ENCODE measurements around the gene SCAANT1.

SCAANT1 gene

DNA sequence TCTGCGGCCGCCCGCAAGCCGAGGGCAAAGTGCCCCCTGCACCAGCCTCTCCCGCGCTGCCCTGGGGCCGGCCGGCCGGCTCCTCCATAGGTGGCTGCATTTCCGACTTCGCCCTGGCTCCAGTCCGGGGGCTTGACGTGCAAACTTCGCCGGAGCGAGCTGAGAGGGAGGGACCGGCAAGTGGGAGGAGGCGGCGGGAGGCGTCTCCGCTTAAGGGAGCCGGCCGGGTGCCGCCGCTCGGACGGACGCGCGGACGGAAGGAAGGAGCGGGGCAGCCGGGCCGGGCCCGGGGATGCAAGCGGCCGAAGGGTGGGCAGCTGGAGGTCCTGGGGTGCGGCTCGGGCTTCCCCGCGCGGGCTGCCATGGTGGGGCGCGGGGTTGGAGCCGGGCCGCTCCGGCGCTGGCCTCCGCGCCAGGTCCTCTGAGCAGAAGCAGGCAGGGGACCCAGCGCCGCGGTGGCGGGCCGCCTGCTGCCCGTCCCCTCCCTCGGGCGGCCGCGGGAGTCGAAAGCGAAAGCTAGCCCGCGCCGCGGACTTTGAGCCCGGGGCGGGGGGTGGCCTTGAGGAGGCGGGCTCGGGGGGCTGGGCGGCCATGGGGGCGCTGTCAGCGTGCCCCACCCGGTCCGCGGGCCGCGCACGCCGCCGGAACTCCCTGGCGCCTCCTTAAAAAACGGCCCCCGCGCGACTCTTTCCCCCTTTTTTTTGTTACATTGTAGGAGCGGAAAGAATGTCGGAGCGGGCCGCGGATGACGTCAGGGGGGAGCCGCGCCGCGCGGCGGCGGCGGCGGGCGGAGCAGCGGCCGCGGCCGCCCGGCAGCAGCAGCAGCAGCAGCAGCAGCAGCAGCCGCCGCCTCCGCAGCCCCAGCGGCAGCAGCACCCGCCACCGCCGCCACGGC lies at the start of gene SCAANT1:
Gene SCAANT1, minus strand, starts transcription at position 511 of the 895 bp plus-strand sequence.
- DNase-seq = peak; percentile 82

DNA sequence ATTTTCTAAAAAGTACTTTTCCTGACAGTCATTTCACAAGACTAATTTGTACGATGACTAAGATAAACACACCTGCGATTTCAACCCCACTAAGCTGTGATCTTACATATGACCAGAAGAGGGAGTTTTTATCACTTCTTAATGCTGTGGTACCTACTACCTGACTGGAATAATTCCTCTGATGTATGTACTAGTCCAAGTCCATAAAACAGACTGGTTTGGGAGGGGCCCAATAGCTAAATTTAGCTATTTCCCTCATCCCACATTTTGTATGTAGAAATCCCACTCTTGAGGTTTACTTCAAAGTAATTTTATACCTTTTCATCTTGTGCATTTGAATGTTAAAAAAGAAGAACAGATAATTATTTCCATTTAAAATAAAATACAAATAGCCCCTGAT lies 49.7 kb upstream of the SCAANT1 start:
- no peak for DNase-seq

DNA sequence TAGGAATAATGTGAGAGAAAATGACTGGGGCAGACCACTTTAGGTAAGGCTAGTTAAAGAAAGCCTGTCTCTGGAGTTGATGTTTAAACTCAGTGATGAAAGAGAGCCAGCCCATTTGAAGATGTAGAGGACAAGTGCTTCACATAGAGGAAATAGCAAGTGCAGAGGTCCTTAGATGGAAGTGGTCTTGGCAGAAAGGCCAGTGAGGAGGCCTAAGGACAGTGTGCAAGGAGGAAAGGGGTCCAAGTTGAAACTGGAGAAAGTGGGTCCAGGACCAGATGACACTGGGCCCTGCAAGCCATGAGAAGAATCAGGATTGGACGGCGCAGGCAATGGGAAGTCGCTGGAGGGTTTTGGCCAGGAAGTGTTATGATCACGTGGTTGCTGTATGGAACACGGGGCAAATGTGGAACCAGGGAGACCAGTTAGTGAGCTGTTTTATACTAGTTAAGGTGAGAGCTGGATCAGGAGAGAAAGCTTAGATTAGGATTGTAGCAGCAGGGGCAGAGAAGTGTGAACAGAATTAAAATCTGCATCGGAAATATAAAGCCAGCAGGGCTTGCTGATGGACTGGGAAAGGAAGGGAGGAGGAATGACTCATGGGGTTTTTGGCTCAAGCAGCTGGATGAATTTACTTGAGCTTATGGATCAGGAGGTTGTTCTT lies 48.0 kb upstream of the SCAANT1 start:
- no peak for DNase-seq

DNA sequence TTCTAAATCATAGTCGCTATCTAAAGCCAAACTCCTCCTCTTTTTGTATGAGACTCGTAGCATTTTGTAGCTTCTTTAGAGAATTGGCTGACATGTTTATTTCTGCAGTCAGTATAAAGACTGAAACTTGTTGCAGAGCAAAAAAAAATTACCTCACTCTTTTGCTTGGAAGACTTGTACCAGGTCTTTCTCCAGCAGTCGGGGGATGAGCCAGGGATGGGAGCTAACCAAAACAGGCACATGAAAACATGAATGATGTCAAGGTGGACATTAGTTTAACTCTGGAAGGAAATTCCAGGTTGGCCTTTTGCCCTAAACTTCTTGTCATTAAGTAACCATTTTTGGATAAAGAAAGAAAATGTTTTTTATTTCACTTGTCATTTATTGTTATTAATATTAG lies 47.0 kb upstream of the SCAANT1 start:
- DNase-seq = no peak

DNA sequence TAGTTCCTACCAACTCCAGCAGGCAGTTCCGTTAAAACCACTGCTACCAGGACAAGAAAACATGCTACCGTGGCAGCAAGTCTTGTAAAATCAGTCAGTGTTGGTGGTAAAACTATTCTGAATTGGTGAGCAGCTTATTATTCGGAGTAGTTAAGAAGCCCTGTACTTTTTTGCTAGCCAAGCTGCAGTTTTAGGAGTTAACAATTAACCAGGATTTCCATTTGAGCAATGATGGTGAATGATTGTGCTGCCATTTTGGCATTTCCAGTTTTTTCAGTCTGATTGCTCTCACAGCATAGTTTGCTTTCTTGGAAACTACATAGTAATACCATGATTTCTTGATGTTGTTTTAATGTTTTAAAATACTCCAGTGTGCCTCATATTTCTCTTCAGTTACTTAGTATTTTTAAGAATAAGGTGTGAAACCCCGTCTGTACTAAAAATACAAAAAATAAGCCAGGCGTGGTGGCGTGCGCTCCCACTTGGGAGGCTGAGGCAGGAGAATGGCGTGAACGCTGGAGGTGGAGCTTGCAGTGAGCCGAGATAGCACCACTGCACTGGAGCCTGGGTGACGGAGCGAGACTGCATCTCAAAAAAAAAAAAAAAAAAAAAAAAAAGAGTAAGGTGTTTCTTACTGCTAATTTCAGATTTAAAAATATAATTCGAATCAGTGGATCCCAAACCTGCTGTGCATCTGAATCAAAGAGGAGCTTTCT lies 43.8 kb upstream of the SCAANT1 start:
- no peak for DNase-seq

DNA sequence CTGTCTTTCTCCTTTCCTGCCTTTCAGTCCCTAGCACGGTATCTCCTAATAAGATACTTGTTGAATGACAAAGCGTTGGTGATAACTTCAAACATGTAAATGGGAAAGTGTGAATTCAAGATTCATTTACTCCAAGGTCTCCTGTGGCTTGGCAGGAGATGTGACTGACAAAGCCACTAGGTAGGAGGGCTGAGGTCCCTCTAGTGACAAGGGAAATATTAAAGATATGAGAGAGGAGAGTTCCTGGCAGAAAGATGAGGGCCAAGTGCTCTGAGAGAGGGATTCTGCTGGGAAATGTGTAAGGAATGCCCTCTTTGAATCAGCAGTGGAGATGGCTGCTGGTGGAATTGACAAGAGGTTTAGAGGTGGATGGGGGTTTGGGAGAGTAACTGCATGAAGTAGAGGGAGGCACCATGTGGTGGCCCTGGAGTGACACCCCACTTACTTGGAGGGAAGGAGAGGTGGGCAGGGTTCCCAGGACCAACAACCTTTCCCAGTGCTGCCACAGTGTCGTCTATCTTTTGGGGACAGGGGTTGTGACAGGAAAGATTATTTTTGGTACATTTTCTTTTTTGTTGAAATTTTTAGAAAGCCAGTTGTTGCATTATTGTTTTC lies 43.0 kb upstream of the SCAANT1 start:
- no peak for DNase-seq

DNA sequence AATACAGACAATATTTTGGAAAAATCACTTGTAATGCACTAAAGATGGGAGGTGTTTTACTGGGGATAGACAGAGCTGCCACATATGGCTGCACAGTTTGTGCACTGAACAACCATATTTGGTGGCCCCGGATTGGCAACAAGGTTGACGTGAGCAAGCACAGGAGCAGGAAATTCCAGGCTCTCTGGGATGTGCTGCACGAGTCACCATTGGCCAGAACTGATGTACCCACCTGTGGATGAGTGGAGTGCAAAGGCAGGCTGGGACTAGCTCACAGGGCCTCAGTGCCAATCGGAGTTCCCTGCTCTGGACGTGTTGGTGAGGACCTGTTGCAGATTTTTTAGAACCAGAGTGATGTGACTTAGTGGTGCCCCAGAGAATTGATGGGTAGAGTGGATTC lies 42.0 kb upstream of the SCAANT1 start:
- no peak for DNase-seq

DNA sequence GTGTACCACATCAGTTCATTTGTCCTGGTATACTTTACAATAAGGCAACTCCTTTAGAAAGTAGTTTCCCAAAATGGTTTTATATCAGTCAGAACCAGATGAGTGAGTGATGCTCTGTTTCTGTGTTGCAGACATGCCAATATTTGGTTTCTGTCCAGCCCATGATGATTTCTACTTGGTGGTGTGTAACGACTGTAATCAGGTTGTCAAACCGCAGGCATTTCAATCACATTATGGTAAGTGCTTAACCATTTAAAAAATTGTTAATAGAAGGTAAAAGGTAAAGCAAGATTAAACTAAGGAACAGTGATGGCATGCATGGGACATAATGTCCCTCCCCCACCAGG lies 40.0 kb upstream of the SCAANT1 start:
- DNase-seq = no peak

DNA sequence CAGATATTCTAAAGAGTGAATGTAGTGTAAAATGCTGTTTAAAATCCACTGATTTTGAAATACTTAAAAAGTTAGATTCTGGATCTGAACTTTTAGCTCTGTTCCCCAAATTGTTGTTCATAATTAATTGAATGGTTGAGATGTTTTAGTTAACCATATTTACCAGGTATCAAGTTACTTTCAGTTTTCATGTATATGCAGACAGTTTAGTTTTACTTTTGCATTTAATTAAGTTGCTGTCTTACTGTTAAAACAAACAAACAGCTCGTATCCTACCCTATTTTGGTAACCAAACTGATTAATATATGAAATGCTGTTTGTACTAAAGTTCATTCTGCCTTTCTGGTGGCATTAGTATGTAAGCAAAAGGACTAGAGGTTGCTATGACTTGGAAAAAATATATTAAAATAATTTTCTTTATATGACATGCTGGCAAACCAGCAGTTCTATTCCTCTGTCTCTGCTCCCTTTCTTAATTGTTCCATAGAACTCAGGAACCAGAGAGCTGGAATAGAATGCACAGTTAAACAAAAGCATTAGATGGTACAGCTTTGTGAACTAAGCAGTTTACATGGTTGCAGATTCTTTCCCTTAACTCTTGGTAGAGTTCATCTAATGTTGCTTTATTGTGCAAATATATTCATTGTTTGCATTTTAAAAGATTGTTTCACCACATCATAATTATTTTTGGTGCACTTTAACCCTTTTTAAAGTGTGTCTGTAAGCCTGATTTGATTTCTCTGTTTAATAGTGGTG lies 39.5 kb upstream of the SCAANT1 start:
- DNase-seq = no peak

DNA sequence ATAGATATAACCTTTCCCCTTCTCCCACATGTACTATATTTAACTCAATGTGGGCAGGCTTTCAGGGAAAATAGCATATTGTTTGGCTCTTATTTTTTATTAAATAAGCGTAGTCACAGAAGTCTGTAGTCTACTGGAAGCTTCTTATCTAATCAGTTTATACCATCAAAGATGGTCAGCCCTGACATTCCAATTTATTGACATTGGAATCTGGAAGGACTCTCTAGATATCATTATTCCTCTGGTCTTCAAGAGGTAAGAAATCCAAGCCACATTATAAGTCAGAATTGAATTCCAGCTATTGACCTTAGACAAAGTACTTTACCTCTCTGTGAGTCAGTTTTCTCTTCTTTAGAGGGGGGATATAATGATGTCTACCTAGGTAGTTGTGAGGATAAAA lies 38.5 kb upstream of the SCAANT1 start:
- no peak for DNase-seq

DNA sequence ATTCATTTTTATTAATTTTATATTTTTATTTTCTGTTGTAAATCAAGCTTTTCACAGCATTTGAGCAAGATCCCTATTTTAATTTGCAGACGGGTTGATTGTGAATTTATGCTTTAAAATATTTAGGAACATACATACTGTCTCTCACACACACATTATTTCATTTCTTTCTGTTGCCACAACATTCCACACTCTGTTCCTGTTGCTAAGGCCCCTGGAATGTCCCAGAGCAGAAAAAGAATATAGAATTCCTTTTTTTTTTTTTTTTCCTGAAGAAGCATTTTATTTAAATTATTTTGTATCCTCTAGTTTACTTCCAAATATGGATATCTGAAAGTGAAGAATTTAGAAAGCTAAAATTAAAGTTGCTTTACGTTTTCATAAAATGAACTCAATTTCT lies 36.8 kb upstream of the SCAANT1 start:
- DNase-seq = no peak

DNA sequence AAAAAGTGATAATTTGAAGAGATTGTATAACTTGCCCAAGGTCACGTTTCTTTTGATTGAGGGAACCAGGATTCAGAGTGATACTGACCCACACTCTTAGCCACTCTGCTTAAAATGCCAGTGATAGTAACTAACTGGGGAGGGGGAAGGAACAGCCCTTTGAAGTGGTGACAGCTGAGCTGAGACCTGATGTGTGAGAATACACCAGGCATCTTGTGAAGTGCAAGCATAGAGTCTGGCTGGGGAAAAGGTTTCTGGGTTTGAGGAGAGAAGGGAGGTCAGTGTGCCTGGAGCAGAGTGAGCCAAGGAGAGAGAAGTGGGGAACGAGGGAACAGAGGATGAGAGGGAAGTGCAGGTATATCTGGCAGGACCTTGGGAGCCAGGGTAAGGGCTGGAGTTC lies 35.4 kb upstream of the SCAANT1 start:
- no peak for DNase-seq

DNA sequence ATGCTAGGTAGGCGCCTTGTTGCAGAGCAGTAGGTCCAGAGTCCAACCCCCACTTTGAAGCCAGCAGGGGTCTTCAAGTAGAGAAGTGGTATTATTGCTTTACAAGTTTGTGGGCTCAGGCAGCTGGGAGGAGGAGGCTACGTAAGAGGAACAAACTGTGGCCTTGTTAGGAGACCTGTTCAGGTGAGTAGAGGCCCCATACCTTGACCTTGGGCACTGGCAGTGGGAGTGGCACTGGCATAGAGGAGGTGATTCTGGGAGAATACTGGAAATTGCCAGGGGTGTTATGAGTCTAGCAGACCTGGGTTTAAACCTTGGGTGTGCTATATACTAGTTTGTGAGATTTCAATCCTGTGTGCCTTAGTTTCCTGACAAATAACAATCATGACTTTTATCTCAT lies 34.6 kb upstream of the SCAANT1 start:
- no peak for DNase-seq

DNA sequence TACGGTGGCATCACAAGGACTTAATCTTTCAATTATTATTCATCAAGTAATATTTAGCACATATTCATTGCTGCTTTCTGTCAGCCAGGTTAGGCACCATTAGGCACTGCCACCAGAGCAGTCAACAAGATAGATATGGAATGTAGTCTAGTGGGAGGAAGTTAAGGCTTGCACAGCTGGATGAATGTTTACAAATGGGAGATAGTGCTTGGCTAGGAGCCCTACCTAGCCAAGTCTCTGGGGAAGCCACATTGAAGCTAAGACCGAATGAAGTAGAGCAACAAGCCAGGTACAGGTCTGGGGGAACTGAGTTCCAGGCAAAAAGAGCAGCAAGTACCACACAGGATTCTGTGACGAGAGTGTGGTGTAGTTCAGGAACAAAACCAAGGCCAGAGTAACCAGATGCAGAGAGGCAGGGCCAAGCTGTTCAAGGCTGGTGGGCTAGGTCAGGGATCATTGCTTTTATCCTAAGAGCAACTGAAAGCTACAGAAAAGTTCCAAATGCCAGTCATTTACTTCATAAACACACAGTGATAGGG lies 33.4 kb upstream of the SCAANT1 start:
- DNase-seq = no peak

DNA sequence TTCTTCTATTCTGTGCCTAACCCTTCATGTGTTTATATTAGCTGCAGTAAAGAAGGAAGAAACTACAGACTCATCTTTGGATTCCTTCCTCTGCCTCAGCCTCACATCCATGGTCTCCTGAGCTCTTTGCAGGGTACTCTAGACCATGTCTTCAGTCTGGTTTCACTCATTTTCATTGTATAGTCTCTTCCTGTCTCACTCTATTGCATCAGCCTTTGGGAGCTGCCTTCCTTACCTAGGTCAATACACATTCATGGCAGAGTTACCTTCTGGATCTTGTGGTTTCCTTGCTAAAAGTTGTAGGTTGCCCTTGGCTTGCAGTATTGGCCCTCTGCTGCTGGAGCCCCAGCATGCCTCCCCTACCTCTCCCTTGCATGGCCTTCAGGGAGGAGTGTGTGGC lies 31.5 kb upstream of the SCAANT1 start:
- DNase-seq = no peak

DNA sequence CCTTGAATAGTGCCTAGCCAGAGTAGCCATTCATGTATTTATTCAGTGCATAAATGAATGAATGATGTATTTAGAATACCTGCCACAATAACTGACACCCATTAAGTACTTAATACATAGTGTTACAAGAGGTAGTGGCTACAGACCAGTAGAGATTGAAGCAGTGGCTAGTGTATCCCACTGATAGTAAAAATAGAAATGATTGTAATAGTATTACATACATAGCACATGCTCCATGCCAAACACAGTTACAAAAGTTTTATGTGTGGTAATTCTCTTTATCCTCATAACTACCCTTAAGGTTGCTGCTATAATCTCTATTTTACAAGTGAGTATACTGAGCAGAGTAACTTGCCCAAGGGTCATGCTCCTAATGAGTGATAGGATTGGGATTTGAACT lies 30.3 kb upstream of the SCAANT1 start:
- DNase-seq = no peak

DNA sequence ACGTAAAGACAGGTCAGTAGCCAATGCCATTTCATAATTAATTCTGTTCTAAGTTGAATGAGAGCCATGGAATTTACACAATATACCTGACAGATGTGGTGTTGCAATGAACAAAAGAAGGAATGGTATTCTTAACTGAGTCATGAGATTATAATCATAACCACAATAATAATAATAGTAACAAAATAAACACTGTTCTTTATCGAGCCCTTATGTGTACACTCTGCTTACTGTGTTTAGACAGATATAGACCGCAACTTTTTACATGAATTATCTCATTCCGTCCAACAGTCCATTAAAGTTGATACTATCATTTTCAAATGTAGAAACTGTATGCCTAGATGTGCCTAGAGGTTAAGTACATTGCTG lies 28.2 kb upstream of the SCAANT1 start:
- no peak for DNase-seq

DNA sequence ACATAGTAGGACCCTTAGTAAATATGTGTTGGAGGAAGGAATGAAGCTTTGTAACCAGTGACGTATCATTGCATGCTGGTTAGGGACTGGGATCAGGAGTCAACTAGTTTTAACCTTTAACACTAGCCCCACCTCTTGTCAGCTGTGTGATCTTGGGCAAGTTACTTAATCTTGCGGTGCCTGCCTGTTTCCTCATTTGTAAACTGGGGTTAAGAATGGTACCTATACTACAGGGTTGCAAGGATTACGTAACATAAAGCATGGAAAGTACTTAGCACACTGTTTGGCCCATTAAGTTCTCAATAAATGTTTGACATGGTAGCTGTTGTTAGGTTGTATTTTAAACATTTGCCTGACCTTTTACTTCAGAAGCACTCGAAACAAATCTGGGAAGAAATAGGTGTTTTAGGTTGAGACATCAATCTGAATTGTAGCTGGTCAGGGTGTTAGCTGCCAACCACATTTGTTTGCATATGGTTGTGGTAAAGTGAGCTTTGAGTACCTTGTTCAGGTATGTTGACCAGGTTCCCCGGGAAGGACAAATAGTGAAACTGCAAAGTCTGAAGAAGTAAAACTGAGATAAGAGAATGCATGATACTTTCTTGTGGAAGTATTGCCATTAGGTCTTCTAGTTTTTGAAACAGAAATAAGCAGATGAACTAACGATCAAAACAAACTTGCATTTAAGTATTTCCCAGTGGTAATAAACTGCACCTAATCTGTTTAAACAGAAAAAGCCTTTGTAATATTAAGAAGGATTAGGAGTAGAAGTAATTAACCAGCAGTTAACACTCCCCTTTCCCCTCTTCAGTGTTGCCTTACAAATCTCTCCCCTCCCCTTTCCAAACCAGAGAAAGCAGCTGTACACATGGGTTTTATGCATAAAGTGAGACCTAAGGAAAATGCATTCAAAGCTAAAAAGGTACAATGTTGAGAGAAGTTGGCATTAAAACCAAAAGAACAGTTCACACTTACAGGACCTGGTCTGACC lies 25.8 kb upstream of the SCAANT1 start:
- no peak for DNase-seq

DNA sequence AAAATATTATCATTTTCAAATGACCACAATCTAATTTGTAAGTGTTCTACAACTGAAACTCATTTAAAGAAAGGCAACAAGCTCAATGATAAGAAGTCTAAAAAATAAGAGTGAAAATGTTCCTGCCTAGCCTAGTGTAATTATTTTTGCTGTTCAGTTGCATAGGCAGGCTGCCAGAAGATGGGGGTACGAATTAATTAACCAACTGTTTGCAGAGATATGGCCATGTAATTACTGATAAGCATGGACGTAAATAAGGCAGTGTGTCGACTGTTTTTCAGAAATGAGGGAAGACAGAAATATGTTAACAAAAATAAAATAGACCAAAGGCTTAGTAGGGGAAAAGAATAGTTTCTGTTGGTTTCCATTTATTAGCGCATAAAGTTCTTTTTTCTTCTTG lies 24.7 kb upstream of the SCAANT1 start:
- no peak for DNase-seq

DNA sequence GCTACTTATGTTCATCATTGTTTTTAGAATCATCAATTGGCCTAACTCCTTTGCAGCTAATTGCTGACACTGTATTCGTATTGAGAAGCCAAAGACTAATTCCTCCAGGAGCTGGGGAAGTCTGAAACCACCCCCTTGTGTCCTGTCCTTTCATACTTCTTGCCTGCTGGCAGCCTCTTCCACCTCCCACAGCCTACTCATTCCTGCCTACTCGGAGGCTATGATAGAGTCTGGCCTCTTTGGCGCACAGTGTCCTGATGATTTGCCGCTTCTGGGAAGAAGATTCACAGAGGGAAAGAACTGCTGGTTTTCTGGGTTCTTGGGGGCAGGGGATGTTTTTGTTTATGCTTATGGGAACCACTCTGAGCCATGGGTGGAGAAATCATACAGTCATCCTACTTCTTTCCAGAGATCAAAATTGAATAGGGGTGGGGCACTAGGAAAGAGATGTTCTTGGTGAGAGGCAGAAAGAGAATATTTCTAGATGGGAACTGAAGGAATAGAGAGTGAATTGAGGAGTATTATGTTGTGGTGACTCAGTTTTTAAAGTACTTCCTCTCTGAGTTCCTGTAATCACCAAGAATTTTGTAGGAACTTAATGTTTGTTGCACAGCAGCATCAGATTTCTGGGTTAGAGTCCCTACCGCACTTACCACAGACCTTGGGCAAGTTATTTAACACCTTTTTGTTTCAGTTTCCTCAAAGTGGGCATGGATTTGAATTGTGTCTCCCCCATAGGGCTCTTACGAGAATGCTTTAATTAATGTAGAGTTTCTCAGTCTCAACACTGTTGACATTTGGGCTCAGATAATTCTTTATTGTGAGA lies 22.1 kb upstream of the SCAANT1 start:
- DNase-seq = no peak
